Thoracic aorta (tissue), 2 donors: ENCODE measurements around the gene BTBD17. TPM values are rescaled to one million over a fixed set of nuclear protein-coding genes. Genes with fewer than 3 reads are reported as not detected.

Experiments used
- ATAC-seq: fragments of 150-250 bp; one replicate; pipeline ENCODE4 v1.8.0; 2017; ENCODE audit warnings: low read depth; ENCODE audit not compliant: insufficient number of reproducible peaks, low FRiP score
- DNase-seq: peaks from one replicate; pipeline ENCODE4 v3.0.0-alpha.2; 2020; ENCODE audit warnings: low spot score
- H3K27ac ChIP-seq, 2 donors: fragments of 200-600 bp; sonication (generic); 1 replicate in 1 of 2; 2 replicates in 1 of 2; pipeline ENCODE4 v1.5.1; 2016; ENCODE audit warnings: mild to moderate bottlenecking in 2 of 2, moderate library complexity in 2 of 2
- H3K27me3 ChIP-seq: fragments of 200-600 bp; sonication (generic); replicated peaks from 2 replicates; pipeline ENCODE4 v1.6.0; 2016; ENCODE audit warnings: mild to moderate bottlenecking; ENCODE audit not compliant: insufficient read depth
- H3K36me3 ChIP-seq: fragments of 200-600 bp; sonication (generic); one replicate; pipeline ENCODE4 v1.5.1; 2016
- H3K4me1 ChIP-seq, 2 donors: fragments of 200-600 bp; sonication (generic); 1 replicate in 1 of 2; 2 replicates in 1 of 2; pipeline versions ENCODE4 v1.5.1 to v1.6.0; 2016; ENCODE audit warnings: low read depth in 2 of 2, mild to moderate bottlenecking in 1 of 2; ENCODE audit not compliant: control insufficient read depth in 1 of 2
- H3K4me3 ChIP-seq: fragments of 200-600 bp; sonication (generic); 2 replicates; pipeline ENCODE4 v1.5.1; 2016; ENCODE audit warnings: mild to moderate bottlenecking
- H3K9me3 ChIP-seq: fragments of 200-600 bp; sonication (generic); 2 replicates; pipeline ENCODE4 v1.5.1; 2016
- total RNA-seq, 2 donors: library from RNA; depleted of rRNA; stranded (reverse); fragments of >200 nt; gene quantifications; one replicate each; pipeline versions ENCODE4 v1.1.0 to v1.2.3, GENCODE V29; 2016
- TF ChIP-seq, protein P1 (sequence below): fragments of 200-600 bp; sonication (generic); IDR thresholded peaks from one replicate; pipeline ENCODE4 v1.5.1; 2019; ENCODE audit warnings: antibody characterized with exemption

BTBD17 gene
- total RNA-seq, 2 donors from 2014 or later = not detected

DNA sequence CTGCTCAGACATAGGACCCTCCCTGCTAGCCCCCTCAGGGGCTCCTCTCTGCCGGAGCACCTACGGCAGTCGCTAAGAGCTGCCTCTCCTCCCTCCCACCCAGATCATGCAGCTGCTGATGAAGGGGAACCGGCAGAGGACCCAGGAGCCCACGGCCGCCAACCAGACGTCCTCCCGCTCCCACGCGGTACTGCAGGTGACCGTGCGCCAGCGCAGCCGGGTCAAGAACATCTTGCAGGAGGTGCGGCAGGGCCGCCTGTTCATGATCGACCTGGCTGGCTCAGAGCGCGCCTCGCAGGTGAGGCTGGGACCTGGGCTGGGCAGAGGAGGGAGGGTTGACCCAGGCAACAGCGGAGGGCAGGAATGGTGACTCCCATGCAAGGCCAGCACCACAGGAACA is 17.0 kb downstream of the BTBD17 start:
- ATAC-seq = no peak
- H3K9me3 ChIP-seq = no peaks in the 10 kb centered on the region
- no peaks in the 10 kb centered on the region for H3K27me3 ChIP-seq
- H3K27ac ChIP-seq = no peak overlapping the region
- DNase-seq = no peak
- H3K36me3 ChIP-seq = no peaks in the 10 kb centered on the region
- H3K4me1 ChIP-seq = no peaks in the 10 kb centered on the region
- TF ChIP-seq, protein P1, sequence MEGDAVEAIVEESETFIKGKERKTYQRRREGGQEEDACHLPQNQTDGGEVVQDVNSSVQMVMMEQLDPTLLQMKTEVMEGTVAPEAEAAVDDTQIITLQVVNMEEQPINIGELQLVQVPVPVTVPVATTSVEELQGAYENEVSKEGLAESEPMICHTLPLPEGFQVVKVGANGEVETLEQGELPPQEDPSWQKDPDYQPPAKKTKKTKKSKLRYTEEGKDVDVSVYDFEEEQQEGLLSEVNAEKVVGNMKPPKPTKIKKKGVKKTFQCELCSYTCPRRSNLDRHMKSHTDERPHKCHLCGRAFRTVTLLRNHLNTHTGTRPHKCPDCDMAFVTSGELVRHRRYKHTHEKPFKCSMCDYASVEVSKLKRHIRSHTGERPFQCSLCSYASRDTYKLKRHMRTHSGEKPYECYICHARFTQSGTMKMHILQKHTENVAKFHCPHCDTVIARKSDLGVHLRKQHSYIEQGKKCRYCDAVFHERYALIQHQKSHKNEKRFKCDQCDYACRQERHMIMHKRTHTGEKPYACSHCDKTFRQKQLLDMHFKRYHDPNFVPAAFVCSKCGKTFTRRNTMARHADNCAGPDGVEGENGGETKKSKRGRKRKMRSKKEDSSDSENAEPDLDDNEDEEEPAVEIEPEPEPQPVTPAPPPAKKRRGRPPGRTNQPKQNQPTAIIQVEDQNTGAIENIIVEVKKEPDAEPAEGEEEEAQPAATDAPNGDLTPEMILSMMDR = no peak
- H3K4me3 ChIP-seq = no peak overlapping the region

DNA sequence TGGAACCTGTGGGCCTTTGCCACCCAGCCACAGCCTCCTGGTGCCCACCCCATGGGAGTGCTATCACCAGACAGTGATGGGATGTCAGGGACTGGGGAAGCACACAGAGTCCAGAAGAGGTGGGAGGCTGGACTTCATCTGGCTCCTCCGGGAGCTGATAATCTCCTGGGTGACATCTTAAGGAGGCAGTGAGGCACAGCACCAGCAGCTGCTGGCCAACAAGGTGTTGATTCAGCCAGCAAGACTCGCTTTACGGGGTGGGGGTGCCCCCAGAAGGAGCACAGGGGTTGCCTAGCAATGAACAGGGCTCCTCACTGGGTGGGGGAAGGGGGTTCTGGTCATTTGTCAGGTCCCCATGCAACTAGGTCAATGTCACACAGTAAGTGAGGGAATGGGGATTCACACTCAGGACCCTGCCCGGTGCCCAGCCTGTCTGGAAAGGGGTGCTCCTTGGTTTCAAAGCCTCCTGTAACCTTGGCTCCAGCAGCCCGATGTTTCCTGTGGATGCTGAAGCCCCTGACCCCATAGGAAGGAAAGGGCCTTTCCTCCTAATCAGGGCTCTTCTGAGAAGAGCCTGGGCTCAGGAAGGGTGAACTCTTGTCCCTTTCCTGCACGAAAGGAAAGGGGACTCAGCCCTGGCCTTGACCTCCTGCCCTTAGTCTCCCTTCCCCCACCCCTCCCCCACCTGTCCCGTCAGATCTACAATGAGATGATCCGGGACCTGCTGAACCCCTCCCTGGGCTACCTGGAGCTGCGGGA is 18.0 kb downstream of the BTBD17 start:
- Histone ChIP-seq H3K27me3 (no peaks in the 10 kb centered on the region), H3K27ac (no peak overlapping the region), H3K4me1 (no peaks in the 10 kb centered on the region), H3K36me3 (no peaks in the 10 kb centered on the region), H3K9me3 (no peaks in the 10 kb centered on the region), H3K4me3 (no peak overlapping the region)
- DNase-seq (no peak), ATAC-seq (no peak)
- TF ChIP-seq, protein P1 = no peak

DNA sequence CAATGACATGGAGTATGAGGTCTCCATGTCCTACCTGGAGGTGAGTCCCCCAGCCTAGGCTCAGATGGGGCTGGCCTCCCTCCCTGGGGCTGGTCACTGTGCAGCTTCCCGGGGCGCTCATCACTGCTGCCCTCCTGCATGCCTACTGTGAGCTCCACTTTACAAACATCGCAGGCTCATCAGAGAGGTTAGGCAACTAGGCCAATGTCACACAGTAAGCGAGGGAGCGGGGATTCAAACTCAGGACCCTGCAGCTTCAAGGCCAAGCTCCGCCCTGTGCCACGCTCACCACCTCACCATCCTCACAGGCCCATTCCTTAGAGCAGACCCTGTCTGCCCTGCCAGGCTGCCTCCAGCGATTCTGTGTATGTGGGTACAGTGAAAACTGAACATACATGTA is 18.5 kb downstream of the BTBD17 start:
- ATAC-seq (no peak), DNase-seq (no peak)
- Histone ChIP-seq H3K4me3 (no peak overlapping the region), H3K4me1 (no peaks in the 10 kb centered on the region), H3K27ac (no peak overlapping the region), H3K9me3 (no peaks in the 10 kb centered on the region), H3K27me3 (no peaks in the 10 kb centered on the region), H3K36me3 (no peaks in the 10 kb centered on the region)
- TF ChIP-seq, protein P1 = no peak

DNA sequence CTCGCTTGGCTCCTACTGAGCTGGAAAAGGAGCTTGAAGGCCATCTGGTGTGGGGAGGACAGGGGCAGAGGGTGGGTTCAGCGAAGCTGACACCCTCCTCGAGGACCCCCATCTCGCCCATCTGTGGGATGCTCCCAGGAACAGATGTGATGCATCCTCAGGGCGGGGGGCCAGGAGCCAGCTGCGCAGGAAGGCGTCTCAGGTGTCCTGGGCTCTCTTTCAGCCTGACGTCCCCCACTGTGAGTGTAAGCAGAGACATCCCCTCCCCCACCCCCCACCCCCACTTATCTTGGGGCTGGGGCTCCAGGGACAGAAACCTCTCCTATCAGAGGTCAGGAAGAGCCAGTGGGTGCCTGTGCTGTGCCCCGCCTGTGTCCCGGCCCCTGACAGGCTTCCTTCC is 19.4 kb downstream of the BTBD17 start:
- TF ChIP-seq, protein P1 = no peak
- DNase-seq (no peak), ATAC-seq (no peak)
- H3K4me1 ChIP-seq = no peaks in the 10 kb centered on the region
- no peak overlapping the region for H3K4me3 ChIP-seq
- H3K36me3 ChIP-seq = no peaks in the 10 kb centered on the region
- H3K27me3 ChIP-seq = no peaks in the 10 kb centered on the region
- H3K9me3 ChIP-seq = no peaks in the 10 kb centered on the region
- H3K27ac ChIP-seq = no peak overlapping the region

DNA sequence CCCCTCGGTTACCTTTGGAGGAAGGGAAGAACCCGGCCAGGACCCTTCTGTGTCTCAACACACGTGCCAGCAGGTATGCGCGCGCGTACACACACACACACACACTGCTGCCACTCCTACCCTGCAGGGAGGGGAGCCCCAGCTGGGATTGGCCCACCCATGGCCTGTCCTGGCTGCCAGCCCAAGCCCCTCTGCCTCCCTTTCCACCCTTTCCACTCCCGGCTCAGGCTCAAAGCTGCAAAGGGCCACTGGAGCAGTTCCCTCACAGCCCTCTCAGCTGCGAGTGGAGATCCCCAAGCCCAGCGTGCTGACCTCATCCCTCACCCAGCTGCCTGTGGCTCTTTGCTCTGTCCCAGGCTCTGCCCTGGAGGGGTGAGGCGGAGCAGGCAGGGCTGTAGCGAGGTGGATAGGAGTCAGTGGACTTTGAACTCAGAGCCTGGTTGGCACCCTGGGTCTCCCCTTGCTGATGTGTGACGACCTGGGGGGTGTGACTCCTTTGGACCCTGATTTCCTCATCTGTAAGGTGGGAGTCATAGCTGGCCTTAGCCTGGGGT is 21.1 kb downstream of the BTBD17 start:
- Histone ChIP-seq H3K27me3 (no peaks in the 10 kb centered on the region), H3K4me1 (no peaks in the 10 kb centered on the region), H3K36me3 (no peaks in the 10 kb centered on the region), H3K27ac (no peak overlapping the region), H3K4me3 (no peak overlapping the region), H3K9me3 (no peaks in the 10 kb centered on the region)
- TF ChIP-seq, protein P1 = no peak
- DNase-seq (no peak), ATAC-seq (no peak)
